ENCODE measurements around the gene LSAMP.
A peak's percentile ranks its signal among the peaks of the same experiment; 100 is the strongest.

LSAMP gene

GRCh38 chr3:116002235-116002634, 443.1 kb downstream of the LSAMP start:
- H3K36me3 ChIP-seq (replicated peaks; ENCODE audit: low read depth, low read length), result no peaks in the 10 kb centered on the region
- H3K27me3 ChIP-seq (ENCODE audit: low read depth, low read length), result no peaks in the 10 kb centered on the region
- H3K9ac ChIP-seq (ENCODE audit: low read length), result no peak overlapping the region
- no peak overlapping the region for H3K4me3 ChIP-seq (ENCODE audit: low read length)
- H3K4me2 ChIP-seq (ENCODE audit: low read length), result no peak overlapping the region
- H3K27ac ChIP-seq (ENCODE audit: low read length), result no peak overlapping the region
- H3K9me3 ChIP-seq (ENCODE audit: insufficient read depth, low read length), result no peaks in the 10 kb centered on the region; the same call in 1 of the 2 replicates
- peaks cover 44% of the 10 kb centered on the region for H3K4me1 ChIP-seq (ENCODE audit: low read length)
- H4K20me1 ChIP-seq (ENCODE audit: insufficient read depth, low read length), result no peaks in the 10 kb centered on the region
- no peak for TF ChIP-seq CTCF (IDR thresholded peaks at IDR 0.05; ENCODE audit: low read depth, low read length)
- H3K79me2 ChIP-seq (ENCODE audit: low read length), result no peaks in the 10 kb centered on the region
- no peak overlapping the region for H2AFZ ChIP-seq (ENCODE audit: low read depth, low read length)

GRCh38 chr3:116001151-116001621, 444.1 kb downstream of the LSAMP start:
- H3K9ac ChIP-seq (ENCODE audit: low read length), result no peak overlapping the region
- H3K79me2 ChIP-seq (ENCODE audit: low read length), result no peaks in the 10 kb centered on the region
- H3K27ac ChIP-seq (ENCODE audit: low read length), result no peak overlapping the region
- H3K27me3 ChIP-seq (ENCODE audit: low read depth, low read length), result no peaks in the 10 kb centered on the region
- no peak overlapping the region for H3K4me3 ChIP-seq (ENCODE audit: low read length)
- H3K4me2 ChIP-seq (ENCODE audit: low read length), result no peak overlapping the region
- no peaks in the 10 kb centered on the region for H3K36me3 ChIP-seq (replicated peaks; ENCODE audit: low read depth, low read length)
- no peaks in the 10 kb centered on the region for H4K20me1 ChIP-seq (ENCODE audit: insufficient read depth, low read length)
- no peak overlapping the region for H2AFZ ChIP-seq (ENCODE audit: low read depth, low read length)
- no peak for TF ChIP-seq EZH2phosphoT487 (IDR thresholded peaks at IDR 0.05; ENCODE audit: low read depth)
- TF ChIP-seq CTCF (IDR thresholded peaks at IDR 0.05; ENCODE audit: low read depth, low read length), result no peak
- no peaks in the 10 kb centered on the region; the same call in 1 of the 2 replicates for H3K9me3 ChIP-seq (ENCODE audit: insufficient read depth, low read length)
- H3K4me1 ChIP-seq (ENCODE audit: low read length), result peaks cover 45% of the 10 kb centered on the region

GRCh38 chr3:116000311-116000710, 445.0 kb downstream of the LSAMP start:
- Histone ChIP-seq H3K9me3 (ENCODE audit: insufficient read depth, low read length) (no peaks in the 10 kb centered on the region; the same call in 1 of the 2 replicates), H3K27ac (ENCODE audit: low read length) (peak overlapping the region; percentile 34), H3K36me3 (replicated peaks; ENCODE audit: low read depth, low read length) (no peaks in the 10 kb centered on the region), H3K27me3 (ENCODE audit: low read depth, low read length) (no peaks in the 10 kb centered on the region), H3K4me2 (ENCODE audit: low read length) (peak overlapping the region; percentile 50), H3K4me3 (ENCODE audit: low read length) (peak overlapping the region; percentile 16; the same call in 1 of the 2 replicates), H3K4me1 (ENCODE audit: low read length) (peaks cover 52% of the 10 kb centered on the region), H3K9ac (ENCODE audit: low read length) (no peak overlapping the region), H4K20me1 (ENCODE audit: insufficient read depth, low read length) (no peaks in the 10 kb centered on the region), H3K79me2 (ENCODE audit: low read length) (no peaks in the 10 kb centered on the region), H2AFZ (ENCODE audit: low read depth, low read length) (0 out of 2 replicates have a peak overlapping the region, but pooled peaks have one; percentile 3)
- TF ChIP-seq CTCF (IDR thresholded peaks at IDR 0.05; ENCODE audit: low read depth, low read length) (no peak), EZH2phosphoT487 (IDR thresholded peaks at IDR 0.05; ENCODE audit: low read depth) (no peak)

- H3K4me3 ChIP-seq (ENCODE audit: low read length), result 0 out of 2 replicates have a peak overlapping the region, but pooled peaks have one; percentile 16
- H3K4me1 ChIP-seq (ENCODE audit: low read length), result peaks cover 53% of the 10 kb centered on the region
- no peaks in the 10 kb centered on the region for H3K79me2 ChIP-seq (ENCODE audit: low read length)
- no peak overlapping the region for H3K27ac ChIP-seq (ENCODE audit: low read length)
- no peak for TF ChIP-seq EZH2phosphoT487 (IDR thresholded peaks at IDR 0.05; ENCODE audit: low read depth)
- TF ChIP-seq CTCF (IDR thresholded peaks at IDR 0.05; ENCODE audit: low read depth, low read length), result no peak
- H3K27me3 ChIP-seq (ENCODE audit: low read depth, low read length), result no peaks in the 10 kb centered on the region
- H3K4me2 ChIP-seq (ENCODE audit: low read length), result peak overlapping the region; percentile 50
- H4K20me1 ChIP-seq (ENCODE audit: insufficient read depth, low read length), result no peaks in the 10 kb centered on the region
- H3K36me3 ChIP-seq (replicated peaks; ENCODE audit: low read depth, low read length), result no peaks in the 10 kb centered on the region
- H3K9me3 ChIP-seq (ENCODE audit: insufficient read depth, low read length), result no peaks in the 10 kb centered on the region; the same call in 1 of the 2 replicates
- H2AFZ ChIP-seq (ENCODE audit: low read depth, low read length), result no peak overlapping the region
- H3K9ac ChIP-seq (ENCODE audit: low read length), result no peak overlapping the region
These were observed 445.7 kb downstream of the LSAMP start for GRCh38 chr3:115999613-116000012.
